HepG2 (cell line): ENCODE data around the gene NEK9. TPM values are rescaled to one million over a fixed set of nuclear protein-coding genes. Genes with fewer than 3 reads are reported as not detected.
A peak's percentile ranks its signal among the peaks of the same experiment; 100 is the strongest.

Source experiments
- ATAC-seq: fragments of 200-7000 bp; cut with Tn5 transposase; 3 replicates; pipeline ENCODE4 v1.9.1; 2020; ENCODE audit warnings: mild to moderate bottlenecking, moderate library complexity
- BruUV-seq: library from RNA; stranded (reverse); fragments of 400-500 nt; replicated peaks from 2 replicates; lab custom pipeline; 2021; lab: Mats Ljungman, UMichigan
- CTCF ChIA-PET: fragments of 300-600 bp; formaldehyde crosslinking; extraction: SDS; loops from one replicate; lab custom pipeline; 2021; ENCODE audit warnings: low total read pairs, inconsistent platforms, low intra/inter-chr PET ratio; lab: Yijun Ruan, JAX
- POLR2A ChIA-PET: fragments of 350-600 bp; sonication (Branson Sonifier 250); formaldehyde crosslinking; loops from one replicate; lab custom pipeline; 2020; ENCODE audit warnings: antibody characterized with exemption, inconsistent platforms; lab: Yijun Ruan, JAX
- DNase-seq: peaks from one replicate; pipeline ENCODE4 v3.0.0-alpha.2; 2015; ENCODE audit warnings: low spot score
- FAIRE-seq: peaks from 3 replicates; lab custom pipeline; 2011; peaks lifted over from hg19 to GRCh38; lab: Jason Lieb, UNC
- H2AFZ ChIP-seq: one replicate; pipeline ENCODE4 v1.6.1; 2011; ENCODE audit warnings: low read length, inconsistent platforms
- H3K27ac ChIP-seq: fragments of 300-600 bp; 3 replicates; pipeline ENCODE4 v1.8.0; 2011; ENCODE audit warnings: mixed run types, mild to moderate bottlenecking, mixed read lengths, low read length, inconsistent platforms; ENCODE audit not compliant: insufficient read depth; ENCODE audit errors: extremely low read length
- H3K27me3 ChIP-seq, 2 experiments: fragments of 200-600 bp in 1 of 2; 2 replicates in 1 of 2; 3 replicates in 1 of 2; pipeline versions ENCODE4 v1.6.0 to v1.8.0; 2011; ENCODE audit warnings: low read length in 2 of 2, mild to moderate bottlenecking in 2 of 2, moderate library complexity in 2 of 2, inconsistent platforms in 1 of 2; ENCODE audit not compliant: insufficient read depth in 2 of 2, control insufficient read depth in 1 of 2
- H3K36me3 ChIP-seq, 2 experiments: fragments of 200-600 bp in 1 of 2; replicated peaks in 1 of 2; 2 replicates in 1 of 2; 3 replicates in 1 of 2; pipeline versions ENCODE4 v1.5.1 to v1.8.0; 2011; ENCODE audit warnings: low read length in 2 of 2, inconsistent platforms in 1 of 2; ENCODE audit not compliant: insufficient read depth in 2 of 2, control insufficient read depth in 1 of 2
- H3K4me1 ChIP-seq: 2 replicates; pipeline ENCODE4 v1.5.1; 2012; ENCODE audit warnings: low read length, inconsistent platforms; ENCODE audit not compliant: insufficient read depth
- H3K4me2 ChIP-seq: 2 replicates; pipeline ENCODE4 v1.6.0; 2011; ENCODE audit warnings: low read depth, low read length, inconsistent platforms
- H3K4me3 ChIP-seq, 3 experiments: fragments of 200-600 bp in 1 of 3; sonication (generic), shearing (Covaris generic) in 1 of 3; replicated peaks in 1 of 3; 2 replicates each; pipeline ENCODE4 v1.5.1; 2011 to 2016; ENCODE audit warnings: low read length in 3 of 3, inconsistent platforms in 2 of 3, low read depth in 2 of 3, mild to moderate bottlenecking in 2 of 3, control low read depth in 1 of 3, mixed read lengths in 1 of 3; ENCODE audit not compliant: insufficient read depth in 1 of 3
- H3K79me2 ChIP-seq: one replicate; pipeline ENCODE4 v1.6.1; 2011; ENCODE audit warnings: low read length, inconsistent platforms; ENCODE audit not compliant: insufficient read depth
- H3K9ac ChIP-seq: 2 replicates; pipeline ENCODE4 v1.6.0; 2011; ENCODE audit warnings: mild to moderate bottlenecking, low read depth, low read length, inconsistent platforms; ENCODE audit not compliant: insufficient read depth
- H3K9me3 ChIP-seq: 2 replicates; pipeline ENCODE4 v1.5.1; 2012; ENCODE audit warnings: mild to moderate bottlenecking, low read length
- H4K20me1 ChIP-seq: 2 replicates; pipeline ENCODE4 v1.6.0; 2011; ENCODE audit warnings: inconsistent platforms, mild to moderate bottlenecking, low read length, moderate library complexity; ENCODE audit not compliant: insufficient read depth
- DMTF1 ChIP-seq: sonication (generic); formaldehyde crosslinking; IDR thresholded peaks from 2 replicates; pipeline ENCODE4 v1.4.0; 2020; ENCODE audit warnings: mild to moderate bottlenecking, missing genetic modification reagents
- FOSL1 ChIP-seq: sonication (generic); formaldehyde crosslinking; IDR thresholded peaks from 2 replicates; pipeline ENCODE4 v1.9.0; 2021; ENCODE audit warnings: missing genetic modification reagents, borderline replicate concordance
- FOSL2 ChIP-seq: sonication (generic); formaldehyde crosslinking; IDR thresholded peaks from 2 replicates; pipeline ENCODE4 v1.4.0; 2020; ENCODE audit warnings: missing genetic modification reagents
- NAIF1 ChIP-seq: sonication (generic); formaldehyde crosslinking; IDR thresholded peaks from 2 replicates; pipeline ENCODE4 v1.5.0; 2020; ENCODE audit warnings: mild to moderate bottlenecking, missing genetic modification reagents, borderline replicate concordance
- NCOA5 ChIP-seq: sonication (generic); formaldehyde crosslinking; IDR thresholded peaks from 2 replicates; pipeline ENCODE4 v1.4.0; 2020; ENCODE audit warnings: missing genetic modification reagents
- ZBED4 ChIP-seq: sonication (generic); formaldehyde crosslinking; IDR thresholded peaks from 2 replicates; pipeline ENCODE4 v1.4.0; 2020; ENCODE audit warnings: missing genetic modification reagents, borderline replicate concordance
- ZNF317 ChIP-seq: sonication (generic); formaldehyde crosslinking; IDR thresholded peaks from 2 replicates; pipeline ENCODE4 v1.5.0; 2020; ENCODE audit warnings: mild to moderate bottlenecking, missing genetic modification reagents
- WGBS: methylation state at CpG from one replicate; pipeline ENCODE4 v1.1.6; 2017; ENCODE audit warnings: low lambda C conversion rate; 5-methylcytosine and 5-hydroxymethylcytosine counted together
- in situ Hi-C: cut with HindIII; loops from 2 replicates; pipeline ENCODE4 v1.10.0; 2017; ENCODE audit warnings: low pct_unique_long_range_greater_than_20kb; ENCODE audit not compliant: extremely low pct_ligation_motif_present
- intact Hi-C: fragments of 100-400 bp; cut with micrococcal nuclease; formaldehyde crosslinking; loops from one replicate; pipeline ENCODE4 v1.10.0; 2022; ENCODE audit not compliant: unreplicated experiment
- polyA plus RNA-seq, 8 experiments: library from polyadenylated mRNA; depleted of rRNA in 3 of 8; stranded (reverse) in 7 of 8; unstranded in 1 of 8; fragments of >200 nt; fragmentation: Illumina TruSeq in 4 of 8; extraction: Trizol in 4 of 8; gene quantifications; 2 replicates each; pipeline versions ENCODE4 v1.2.1 to v1.2.3, GENCODE V29; 2011 to 2016; ENCODE audit warnings: low read depth in 4 of 8, missing spikeins in 1 of 8, mixed read lengths in 1 of 8; ENCODE audit not compliant: insufficient read depth in 1 of 8
- total RNA-seq, 5 experiments: library from RNA; depleted of rRNA; stranded (reverse); fragments of >200 nt; fragmentation: Illumina TruSeq; extraction: Trizol; gene quantifications; 2 replicates each; pipeline ENCODE4 v1.2.3, GENCODE V29; 2016; ENCODE audit warnings: low read depth in 1 of 5

NEK9 gene
- total and polyA plus RNA-seq, 2 of the 13 experiments (the other 11 are each of a cell fraction or from before 2014, with no cell fraction given), result 16.5 to 27.3 TPM

- BruUV-seq, result no TSS peak
- Histone ChIP-seq H3K79me2 (peaks cover 26% of the 10 kb centered on the region), H3K4me1 (peaks cover 26% of the 10 kb centered on the region), H2AFZ (no peak overlapping the region), H3K4me3 (peak overlapping the region; percentile 83 to 90 (median 84)), H3K27ac (no peak overlapping the region), H3K27me3 (no peaks in the 10 kb centered on the region; a peak in 1 of 5 replicates), H4K20me1 (no peaks in the 10 kb centered on the region), H3K9ac (peak overlapping the region; percentile 96), H3K4me2 (peak overlapping the region; percentile 87), H3K36me3 (peaks cover 0 to 4% of the 10 kb centered on the region in 2 experiments; a peak in 2 of 5 replicates), H3K9me3 (no peaks in the 10 kb centered on the region)
- ATAC-seq (no peak), FAIRE-seq (no peak), DNase-seq (no peak)
- TF ChIP-seq DMTF1 (CRISPR knock-in tag) (no peak), ZBED4 (no peak), FOSL1 (CRISPR knock-in tag) (no peak), FOSL2 (CRISPR knock-in tag) (peak; percentile 26; the same call in 1 of the 2 replicates), NAIF1 (CRISPR knock-in tag) (0 out of 2 replicates have a peak, but pooled peaks have one; percentile 1), ZNF317 (CRISPR knock-in tag) (peak; percentile 96), NCOA5 (CRISPR knock-in tag) (0 out of 2 replicates have a peak, but pooled peaks have one; percentile 54)
- ChIA-PET POLR2A (interaction anchor here (1.4 to 2.7 kb wide), 2 partner anchors 56 to 535 kb away, joined by 4 to 7 read pairs; partner anchors contain the start of genes ERG28, TTLL5 and ZC2HC1C), CTCF (no interaction called here)
- in situ Hi-C loops (loop anchor here (10.0 kb wide), 1 partner anchor 359 kb away; no protein-coding TSS in a partner anchor), intact Hi-C loops (no loop called here)
- WGBS, result 66% methylated on average over 5 of the region's 5 CpGs
Measured at GRCh38 chr14:75125617-75126016, 1.2 kb downstream of the NEK9 start.
